Endothelial cell of umbilical vein (primary cell): ENCODE measurements around the gene NCOA3. TPM values are rescaled to one million over a fixed set of nuclear protein-coding genes. Genes with fewer than 3 reads are reported as not detected.

ENCODE experiments used
- BruUV-seq: library from RNA; stranded (reverse); fragments of 400-500 nt; replicated peaks from 2 replicates; lab custom pipeline; 2021; lab: Mats Ljungman, UMichigan
- CTCF ChIA-PET: fragments of 300-600, 350-600 bp; sonication (Branson Sonifier 250); formaldehyde crosslinking; loops from one replicate; lab custom pipeline; 2021; ENCODE audit warnings: antibody characterized with exemption, inconsistent platforms; lab: Charles Lee
- POLR2A ChIA-PET: fragments of 300-600, 350-600 bp; sonication (Branson Sonifier 250); formaldehyde crosslinking; loops from one replicate; lab custom pipeline; 2021; ENCODE audit warnings: antibody characterized with exemption, inconsistent platforms; lab: Charles Lee
- DNase-seq: peaks from one replicate; pipeline ENCODE4 v3.0.0-alpha.2; 2011; ENCODE audit warnings: low read depth, low spot score
- FAIRE-seq: peaks from 2 replicates; lab custom pipeline; 2011; peaks lifted over from hg19 to GRCh38; lab: Jason Lieb, UNC
- H2AFZ ChIP-seq: 2 replicates; pipeline ENCODE4 v1.6.0; 2012; ENCODE audit warnings: low read depth, low read length, control low read depth, inconsistent platforms
- H3K27ac ChIP-seq: 2 replicates; pipeline ENCODE4 v1.5.1; 2011; ENCODE audit warnings: low read depth, mild to moderate bottlenecking, control low read depth, low read length, moderate library complexity; ENCODE audit not compliant: insufficient read depth
- H3K27me3 ChIP-seq, 2 experiments: 2 replicates each; pipeline versions ENCODE4 v1.6.0 to v1.6.1; 2011; ENCODE audit warnings: low read length in 2 of 2, mixed read lengths in 1 of 2; ENCODE audit not compliant: control insufficient read depth in 2 of 2, insufficient read depth in 2 of 2
- H3K36me3 ChIP-seq, 2 experiments: 2 replicates in 1 of 2; 3 replicates in 1 of 2; pipeline ENCODE4 v1.5.1; 2011; ENCODE audit warnings: low read length in 2 of 2, mild to moderate bottlenecking in 1 of 2, moderate library complexity in 1 of 2; ENCODE audit not compliant: control insufficient read depth in 2 of 2, insufficient read depth in 2 of 2; ENCODE audit errors: extremely low read depth in 1 of 2
- H3K4me1 ChIP-seq: 3 replicates; pipeline ENCODE4 v1.5.1; 2011; ENCODE audit warnings: mild to moderate bottlenecking, low read length; ENCODE audit not compliant: control insufficient read depth, insufficient read depth; ENCODE audit errors: extremely low read depth
- H3K4me2 ChIP-seq: 2 replicates; pipeline ENCODE4 v1.6.1; 2011; ENCODE audit warnings: low read length, control low read depth, mixed read lengths; ENCODE audit not compliant: insufficient read depth
- H3K4me3 ChIP-seq, 3 experiments: fragments of 200-600 bp in 1 of 3; sonication (generic), shearing (Covaris generic) in 1 of 3; replicated peaks in 1 of 3; 2 replicates each; pipeline ENCODE4 v1.5.1; 2011 to 2016; ENCODE audit warnings: control low read depth in 3 of 3, low read length in 3 of 3, mild to moderate bottlenecking in 2 of 3, inconsistent platforms in 1 of 3, low read depth in 1 of 3, moderate library complexity in 1 of 3; ENCODE audit not compliant: insufficient read depth in 1 of 3
- H3K79me2 ChIP-seq: 2 replicates; pipeline ENCODE4 v1.6.0; 2012; ENCODE audit warnings: low read length, inconsistent platforms; ENCODE audit not compliant: control insufficient read depth, insufficient read depth
- H3K9ac ChIP-seq: replicated peaks from 2 replicates; pipeline ENCODE3; 2011; ENCODE audit warnings: low read length, control low read depth; ENCODE audit not compliant: insufficient read depth; ENCODE audit errors: extremely low read depth
- H3K9me1 ChIP-seq: replicated peaks from 3 replicates; pipeline ENCODE4 v1.6.0; 2011; ENCODE audit warnings: mild to moderate bottlenecking, low read length; ENCODE audit not compliant: control insufficient read depth, insufficient read depth; ENCODE audit errors: extremely low read depth
- H3K9me3 ChIP-seq: replicated peaks from 2 replicates; pipeline ENCODE4 v1.5.1; 2012; ENCODE audit warnings: low read length, inconsistent platforms; ENCODE audit not compliant: control insufficient read depth, insufficient read depth
- H4K20me1 ChIP-seq: replicated peaks from 2 replicates; pipeline ENCODE3; 2011; ENCODE audit warnings: mild to moderate bottlenecking, low read length; ENCODE audit not compliant: control insufficient read depth, insufficient read depth; ENCODE audit errors: extremely low read depth
- EZH2 ChIP-seq: IDR thresholded peaks from 2 replicates; pipeline ENCODE4 v1.6.1; 2012; ENCODE audit warnings: borderline replicate concordance, low read depth, mild to moderate bottlenecking, moderate library complexity, low read length, inconsistent platforms; ENCODE audit not compliant: severe bottlenecking
- FOS ChIP-seq: IDR thresholded peaks from 2 replicates; pipeline ENCODE4 v1.6.1; 2011; ENCODE audit warnings: mild to moderate bottlenecking, low read length, moderate library complexity, borderline replicate concordance; ENCODE audit not compliant: insufficient read depth
- GATA2 ChIP-seq: IDR thresholded peaks from 2 replicates; pipeline ENCODE4 v1.7.0; 2011; ENCODE audit warnings: low read depth, mild to moderate bottlenecking, moderate library complexity, mixed read lengths, low read length; ENCODE audit not compliant: insufficient read length, insufficient read depth
- JUN ChIP-seq: IDR thresholded peaks from 2 replicates; pipeline ENCODE4 v1.6.1; 2011; ENCODE audit warnings: borderline replicate concordance, low read depth; ENCODE audit not compliant: insufficient read length, insufficient read depth
- MYC ChIP-seq: IDR thresholded peaks from one replicate; pipeline ENCODE4 v1.6.1; 2011; ENCODE audit warnings: mild to moderate bottlenecking, low read depth, low read length
- POLR2A ChIP-seq: IDR thresholded peaks from 2 replicates; pipeline ENCODE4 v1.6.1; 2012; ENCODE audit warnings: low read depth, mild to moderate bottlenecking, control low read depth, low read length
- POLR2AphosphoS5 ChIP-seq: IDR thresholded peaks from 2 replicates; pipeline ENCODE4 v1.6.1; 2012; ENCODE audit warnings: low read depth, mild to moderate bottlenecking, control low read depth, low read length, moderate library complexity; ENCODE audit not compliant: insufficient read depth
- dilution Hi-C: fragments of 300-500 bp; cut with MboI; formaldehyde crosslinking; loops from one replicate; pipeline ENCODE4 v1.15.0; 2019; ENCODE audit warnings: low sequenced_read_pairs; ENCODE audit not compliant: extremely low pct_ligation_motif_present
- intact Hi-C: fragments of 100-400 bp; cut with micrococcal nuclease; formaldehyde crosslinking; loops from one replicate; pipeline ENCODE4 v1.10.0; 2022
- polyA plus RNA-seq, 4 experiments: library from polyadenylated mRNA; depleted of rRNA in 3 of 4; stranded (reverse) in 3 of 4; unstranded in 1 of 4; fragments of >200 nt; gene quantifications; 2 replicates each; pipeline versions ENCODE4 v1.2.1 to v1.2.3, GENCODE V29; 2011 to 2012; ENCODE audit warnings: missing spikeins in 1 of 4
- total RNA-seq: library from RNA; stranded (reverse); gene quantifications from 2 replicates; pipeline ENCODE4 v1.2.3, GENCODE V29; 2021
- TF ChIP-seq, protein P1 (sequence below), 2 donors: IDR thresholded peaks; 1 replicate in 1 of 2; 2 replicates in 1 of 2; pipeline ENCODE4 v1.5.1; 2011; ENCODE audit warnings: low read length in 2 of 2, mild to moderate bottlenecking in 2 of 2, moderate library complexity in 2 of 2, control low read depth in 1 of 2, inconsistent platforms in 1 of 2, low read depth in 1 of 2; ENCODE audit not compliant: insufficient read depth in 1 of 2; ENCODE audit errors: extremely low read depth in 1 of 2
- TF ChIP-seq, protein P2 (sequence below): IDR thresholded peaks from 2 replicates; pipeline ENCODE4 v1.6.1; 2011; ENCODE audit not compliant: insufficient read depth, insufficient read length

NCOA3 gene
- total and polyA plus RNA-seq, 2 donors (not counting 3 experiments of a cell fraction or from before 2014, with no cell fraction given) = 12.0 to 35.6 TPM

DNA sequence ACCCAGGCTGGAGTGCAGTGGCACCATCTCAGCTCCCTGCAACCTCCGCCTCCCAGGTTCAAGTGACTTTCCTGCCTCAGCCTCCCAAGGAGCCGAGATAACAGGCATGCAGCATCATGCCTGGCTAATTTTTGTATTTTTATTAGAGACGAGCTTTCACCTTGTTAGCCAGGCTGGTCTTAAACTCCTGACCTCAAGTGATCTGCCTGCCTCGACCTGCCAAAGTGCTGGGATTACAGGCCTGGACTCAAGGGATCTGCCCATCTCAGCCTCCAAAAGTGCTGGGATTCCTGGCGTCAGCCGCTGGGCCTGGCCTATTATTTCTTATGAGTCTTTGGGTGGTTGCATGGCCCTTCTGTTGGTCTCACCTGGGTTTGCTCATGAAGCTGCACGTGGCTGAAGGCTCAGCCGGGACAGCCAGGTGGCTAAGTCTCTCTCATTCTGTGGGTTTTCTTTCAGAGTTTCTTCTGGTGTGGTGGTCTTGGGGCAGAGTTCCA lies 45.6 kb upstream of the NCOA3 start:
- H3K36me3 ChIP-seq = no peaks in the 10 kb centered on the region
- no peaks in the 10 kb centered on the region for H3K9me1 ChIP-seq
- H3K79me2 ChIP-seq = no peaks in the 10 kb centered on the region
- intact Hi-C loops = no loop called here
- TF ChIP-seq, protein P1, sequence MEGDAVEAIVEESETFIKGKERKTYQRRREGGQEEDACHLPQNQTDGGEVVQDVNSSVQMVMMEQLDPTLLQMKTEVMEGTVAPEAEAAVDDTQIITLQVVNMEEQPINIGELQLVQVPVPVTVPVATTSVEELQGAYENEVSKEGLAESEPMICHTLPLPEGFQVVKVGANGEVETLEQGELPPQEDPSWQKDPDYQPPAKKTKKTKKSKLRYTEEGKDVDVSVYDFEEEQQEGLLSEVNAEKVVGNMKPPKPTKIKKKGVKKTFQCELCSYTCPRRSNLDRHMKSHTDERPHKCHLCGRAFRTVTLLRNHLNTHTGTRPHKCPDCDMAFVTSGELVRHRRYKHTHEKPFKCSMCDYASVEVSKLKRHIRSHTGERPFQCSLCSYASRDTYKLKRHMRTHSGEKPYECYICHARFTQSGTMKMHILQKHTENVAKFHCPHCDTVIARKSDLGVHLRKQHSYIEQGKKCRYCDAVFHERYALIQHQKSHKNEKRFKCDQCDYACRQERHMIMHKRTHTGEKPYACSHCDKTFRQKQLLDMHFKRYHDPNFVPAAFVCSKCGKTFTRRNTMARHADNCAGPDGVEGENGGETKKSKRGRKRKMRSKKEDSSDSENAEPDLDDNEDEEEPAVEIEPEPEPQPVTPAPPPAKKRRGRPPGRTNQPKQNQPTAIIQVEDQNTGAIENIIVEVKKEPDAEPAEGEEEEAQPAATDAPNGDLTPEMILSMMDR (IDR thresholded peaks at IDR 0.05; ENCODE audit: extremely low read depth in 1 of 2, insufficient read depth in 1 of 2, low read depth in 1 of 2, low read length in 2 of 2) = no peak
- no peak for TF ChIP-seq JUN
- no peak for TF ChIP-seq GATA2
- TF ChIP-seq POLR2AphosphoS5 = no peak
- TF ChIP-seq FOS = no peak
- no peak for TF ChIP-seq MYC
- no peak for TF ChIP-seq EZH2
- TF ChIP-seq, protein P2, sequence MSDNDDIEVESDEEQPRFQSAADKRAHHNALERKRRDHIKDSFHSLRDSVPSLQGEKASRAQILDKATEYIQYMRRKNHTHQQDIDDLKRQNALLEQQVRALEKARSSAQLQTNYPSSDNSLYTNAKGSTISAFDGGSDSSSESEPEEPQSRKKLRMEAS = no peak
- TF ChIP-seq POLR2A = no peak
- ChIA-PET POLR2A (interaction anchor here (0.6 kb wide), 1 partner anchor 12 kb away, joined by 5 read pairs; no protein-coding TSS in a partner anchor), CTCF (interaction anchor here (0.8 to 1.5 kb wide), 7 partner anchors 8 to 181 kb away, joined by 3 to 9 read pairs (median 3); partner anchors contain the start of gene NCOA3)
- H3K4me2 ChIP-seq = no peak overlapping the region
- H3K27ac ChIP-seq = no peak overlapping the region
- DNase-seq (no peak), FAIRE-seq (no peak)
- H3K27me3 ChIP-seq = no peaks in the 10 kb centered on the region
- H3K4me1 ChIP-seq = no peaks in the 10 kb centered on the region
- H2AFZ ChIP-seq = no peak overlapping the region
- BruUV-seq = no TSS peak
- dilution Hi-C loops = no loop called here
- no peak overlapping the region for H3K9ac ChIP-seq
- H4K20me1 ChIP-seq = no peaks in the 10 kb centered on the region
- H3K4me3 ChIP-seq = no peak overlapping the region
- H3K9me3 ChIP-seq = no peaks in the 10 kb centered on the region
